Smooth muscle cell (in vitro differentiated cells): ENCODE measurements around the gene SNRNP35. TPM values are rescaled to one million over a fixed set of nuclear protein-coding genes. Genes with fewer than 3 reads are reported as not detected.
"Not testable (repeated sequence)": the region's sequence is repeated elsewhere in the genome, so short reads cannot be mapped to it uniquely, and the experiment has no call there.

Experiments used
- DNase-seq: peaks from one replicate; lab custom pipeline; 2025; ENCODE audit not compliant: unreplicated experiment; lab: John Stamatoyannopoulos, UW
- H2AFZ ChIP-seq: fragments of 200-600 bp; sonication (generic); 2 replicates; pipeline ENCODE4 v1.6.0; 2016; ENCODE audit warnings: antibody characterized with exemption, low read depth, mild to moderate bottlenecking
- H3F3A ChIP-seq: fragments of 200-600 bp; sonication (generic); 2 replicates; pipeline ENCODE4 v1.6.0; 2017; ENCODE audit warnings: antibody characterized with exemption, low read depth
- H3K27ac ChIP-seq: fragments of 200-600 bp; sonication (generic); 2 replicates; pipeline ENCODE4 v1.5.1; 2016; ENCODE audit warnings: low read depth, mild to moderate bottlenecking
- H3K27me3 ChIP-seq: fragments of 200-600 bp; sonication (generic); 2 replicates; pipeline ENCODE4 v1.6.1; 2016; ENCODE audit warnings: low read depth, mild to moderate bottlenecking
- H3K36me3 ChIP-seq: fragments of 200-600 bp; sonication (generic); 2 replicates; pipeline ENCODE4 v1.5.1; 2016; ENCODE audit warnings: low read depth
- H3K4me1 ChIP-seq: fragments of 200-600 bp; sonication (generic); 2 replicates; pipeline ENCODE4 v1.5.1; 2016; ENCODE audit warnings: low read depth
- H3K4me2 ChIP-seq: fragments of 200-600 bp; sonication (generic); 2 replicates; pipeline ENCODE4 v1.6.0; 2016; ENCODE audit warnings: mild to moderate bottlenecking
- H3K4me3 ChIP-seq: fragments of 200-600 bp; sonication (generic); 2 replicates; pipeline ENCODE4 v1.5.1; 2016; ENCODE audit warnings: mild to moderate bottlenecking
- H3K79me2 ChIP-seq: fragments of 200-600 bp; sonication (generic); 2 replicates; pipeline ENCODE4 v1.6.0; 2016; ENCODE audit warnings: low read depth, mild to moderate bottlenecking
- H3K9ac ChIP-seq: fragments of 200-600 bp; sonication (generic); 2 replicates; pipeline ENCODE4 v1.6.0; 2016; ENCODE audit warnings: low read depth
- H3K9me3 ChIP-seq: fragments of 200-600 bp; sonication (generic); replicated peaks from 2 replicates; pipeline ENCODE4 v1.5.1; 2016; ENCODE audit warnings: low read depth
- H4K20me1 ChIP-seq: fragments of 200-600 bp; sonication (generic); 2 replicates; pipeline ENCODE4 v1.6.0; 2016; ENCODE audit warnings: low read depth
- CTCF ChIP-seq: fragments of 200-600 bp; sonication (generic); IDR thresholded peaks from 2 replicates; pipeline ENCODE4 v1.5.1; 2017; ENCODE audit warnings: borderline replicate concordance, mild to moderate bottlenecking, antibody characterized with exemption; ENCODE audit not compliant: insufficient read depth, poor library complexity, severe bottlenecking
- WGBS: methylation state at CpG from one replicate; pipeline ENCODE4 v1.1.7; 2016; ENCODE audit warnings: low lambda C conversion rate; 5-methylcytosine and 5-hydroxymethylcytosine counted together
- polyA plus RNA-seq: library from polyadenylated mRNA; unstranded; fragments of >200 nt; fragmentation: Nextera tagmentation; extraction: Ambion mirVana; gene quantifications from 2 replicates; pipeline ENCODE4 v1.2.1, GENCODE V29; 2016
- total RNA-seq: library from RNA; depleted of rRNA; stranded (reverse); fragments of >200 nt; gene quantifications from 2 replicates; pipeline ENCODE4 v1.2.3, GENCODE V29; 2014

SNRNP35 gene
- total and polyA plus RNA-seq, 2 experiments from 2014 or later, result 3.8 to 21.7 TPM

- H2AFZ ChIP-seq, result no peak overlapping the region
- H3K4me2 ChIP-seq, result no peak overlapping the region
- 100% methylated on average over 2 of the region's 2 CpGs for WGBS
- H3K9ac ChIP-seq, result no peak overlapping the region
- no peak for TF ChIP-seq CTCF
- no peaks in the 10 kb centered on the region for H3K79me2 ChIP-seq
- no peaks in the 10 kb centered on the region for H3F3A ChIP-seq
- H4K20me1 ChIP-seq, result no peaks in the 10 kb centered on the region
- no peak for DNase-seq
- H3K9me3 ChIP-seq, result no peaks in the 10 kb centered on the region
- H3K4me1 ChIP-seq, result no peaks in the 10 kb centered on the region
- no peaks in the 10 kb centered on the region for H3K27me3 ChIP-seq
- H3K4me3 ChIP-seq, result no peak overlapping the region
- H3K36me3 ChIP-seq, result no peaks in the 10 kb centered on the region
- no peak overlapping the region for H3K27ac ChIP-seq
Observed at GRCh38 chr12:123421314-123421713, 36.6 kb upstream of the SNRNP35 start.

GRCh38 chr12:123427036-123427769, 30.7 kb upstream of the SNRNP35 start:
- H3K9ac ChIP-seq, result no peak overlapping the region
- H3K27ac ChIP-seq, result no peak overlapping the region
- H3K36me3 ChIP-seq, result no peaks in the 10 kb centered on the region
- H3K27me3 ChIP-seq, result no peaks in the 10 kb centered on the region
- H2AFZ ChIP-seq, result no peak overlapping the region
- no peaks in the 10 kb centered on the region for H3K79me2 ChIP-seq
- H3F3A ChIP-seq, result no peaks in the 10 kb centered on the region
- H3K4me2 ChIP-seq, result no peak overlapping the region
- H3K4me3 ChIP-seq, result no peak overlapping the region
- H3K4me1 ChIP-seq, result no peaks in the 10 kb centered on the region
- DNase-seq, result no peak
- no peaks in the 10 kb centered on the region for H4K20me1 ChIP-seq
- no peak for TF ChIP-seq CTCF
- no peaks in the 10 kb centered on the region for H3K9me3 ChIP-seq
- 95% methylated on average over 8 of the region's 8 CpGs for WGBS

- WGBS, result 96% methylated on average over 6 of the region's 6 CpGs
Observed at GRCh38 chr12:123428591-123428990, 29.3 kb upstream of the SNRNP35 start.

GRCh38 chr12:123429101-123429500, 28.8 kb upstream of the SNRNP35 start:
- not testable (repeated sequence) for H3K4me3 ChIP-seq, H3K27me3 ChIP-seq, H3K79me2 ChIP-seq, DNase-seq, H2AFZ ChIP-seq, H3K27ac ChIP-seq, H3F3A ChIP-seq, H4K20me1 ChIP-seq, H3K36me3 ChIP-seq, H3K9me3 ChIP-seq, H3K4me2 ChIP-seq, H3K9ac ChIP-seq, H3K4me1 ChIP-seq
- 97% methylated on average over 8 of the region's 8 CpGs for WGBS

More at GRCh38 chr12:123428591-123428990, 29.3 kb upstream of the SNRNP35 start:
- Histone ChIP-seq H3K9ac (no peak overlapping the region), H3K36me3 (no peaks in the 10 kb centered on the region), H3K4me1 (no peaks in the 10 kb centered on the region), H3K9me3 (no peaks in the 10 kb centered on the region), H2AFZ (no peak overlapping the region), H3K4me3 (no peak overlapping the region), H3F3A (no peaks in the 10 kb centered on the region), H4K20me1 (no peaks in the 10 kb centered on the region), H3K27me3 (no peaks in the 10 kb centered on the region), H3K79me2 (no peaks in the 10 kb centered on the region), H3K27ac (no peak overlapping the region), H3K4me2 (no peak overlapping the region)
- no peak for TF ChIP-seq CTCF
- DNase-seq, result no peak

- DNase-seq, H3F3A ChIP-seq, H3K9ac ChIP-seq, H3K9me3 ChIP-seq, H4K20me1 ChIP-seq, H3K4me1 ChIP-seq, H2AFZ ChIP-seq, H3K4me3 ChIP-seq, H3K36me3 ChIP-seq, H3K27ac ChIP-seq, H3K4me2 ChIP-seq, H3K27me3 ChIP-seq, H3K79me2 ChIP-seq: not testable (repeated sequence)
- 93% methylated on average over 15 of the region's 15 CpGs for WGBS
Observed at GRCh38 chr12:123431951-123432817, 25.8 kb upstream of the SNRNP35 start.
